GM21447 (cell line): ENCODE data around the gene CMTR2.
"Not testable (repeated sequence)": the region's sequence is repeated elsewhere in the genome, so short reads cannot be mapped to it uniquely, and the experiment has no call there.

Experiments
- ATAC-seq: cut with Tn5 transposase; IDR thresholded peaks from one replicate; pipeline ENCODE4 v1.9.1; 2021; ENCODE audit not compliant: unreplicated experiment

The CMTR2 gene

GRCh38 chr16:71288890-71289731 lies at the start of gene CMTR2:
CMTR2 (minus strand) TSS chr16:71289402; CDS start chr16:71285920, 3,482 bp downstream.
- ATAC-seq: peak; percentile 86

GRCh38 chr16:71338632-71339031 lies 49.4 kb upstream of the CMTR2 start:
- ATAC-seq: no peak

- no peak for ATAC-seq
Measured at GRCh38 chr16:71338193-71338592, 49.0 kb upstream of the CMTR2 start.

GRCh38 chr16:71337631-71338030 lies 48.4 kb upstream of the CMTR2 start:
- ATAC-seq: no peak

- ATAC-seq: no peak
Measured at GRCh38 chr16:71328151-71328550, 38.9 kb upstream of the CMTR2 start.

- ATAC-seq: no peak
Measured at GRCh38 chr16:71327720-71328119, 38.5 kb upstream of the CMTR2 start.

- ATAC-seq: no peak
Measured at GRCh38 chr16:71319999-71320398, 30.8 kb upstream of the CMTR2 start.

- no peak for ATAC-seq
Measured at GRCh38 chr16:71315269-71315668, 26.1 kb upstream of the CMTR2 start.

- ATAC-seq: not testable (repeated sequence)
Measured at GRCh38 chr16:71313591-71313990, 24.4 kb upstream of the CMTR2 start.

- ATAC-seq: no peak
Measured at GRCh38 chr16:71311553-71312158, 22.5 kb upstream of the CMTR2 start.

GRCh38 chr16:71303938-71304337 lies 14.7 kb upstream of the CMTR2 start:
- no peak for ATAC-seq

- no peak for ATAC-seq
Measured at GRCh38 chr16:71297341-71297634, 8.1 kb upstream of the CMTR2 start.

GRCh38 chr16:71296584-71297340 lies 7.6 kb upstream of the CMTR2 start:
- no peak for ATAC-seq

- ATAC-seq: no peak
Measured at GRCh38 chr16:71295950-71296349, 6.7 kb upstream of the CMTR2 start.

GRCh38 chr16:71293919-71294318 lies 4.7 kb upstream of the CMTR2 start:
- ATAC-seq: no peak

GRCh38 chr16:71292095-71292494 lies 2.9 kb upstream of the CMTR2 start:
- not testable (repeated sequence) for ATAC-seq

- ATAC-seq: no peak
Measured at GRCh38 chr16:71289732-71290062, 495 bp upstream of the CMTR2 start.

GRCh38 chr16:71288570-71288889 lies 672 bp downstream of the CMTR2 start:
- no peak for ATAC-seq

GRCh38 chr16:71287911-71288310 lies 1.3 kb downstream of the CMTR2 start:
- no peak for ATAC-seq

- no peak for ATAC-seq
Measured at GRCh38 chr16:71287454-71287853, 1.7 kb downstream of the CMTR2 start.

- ATAC-seq: no peak
Measured at GRCh38 chr16:71283612-71284011, 5.6 kb downstream of the CMTR2 start.

GRCh38 chr16:71282943-71283342 lies 6.3 kb downstream of the CMTR2 start:
- no peak for ATAC-seq
